ENCODE data around the gene TFR2.

Gene TFR2

DNA sequence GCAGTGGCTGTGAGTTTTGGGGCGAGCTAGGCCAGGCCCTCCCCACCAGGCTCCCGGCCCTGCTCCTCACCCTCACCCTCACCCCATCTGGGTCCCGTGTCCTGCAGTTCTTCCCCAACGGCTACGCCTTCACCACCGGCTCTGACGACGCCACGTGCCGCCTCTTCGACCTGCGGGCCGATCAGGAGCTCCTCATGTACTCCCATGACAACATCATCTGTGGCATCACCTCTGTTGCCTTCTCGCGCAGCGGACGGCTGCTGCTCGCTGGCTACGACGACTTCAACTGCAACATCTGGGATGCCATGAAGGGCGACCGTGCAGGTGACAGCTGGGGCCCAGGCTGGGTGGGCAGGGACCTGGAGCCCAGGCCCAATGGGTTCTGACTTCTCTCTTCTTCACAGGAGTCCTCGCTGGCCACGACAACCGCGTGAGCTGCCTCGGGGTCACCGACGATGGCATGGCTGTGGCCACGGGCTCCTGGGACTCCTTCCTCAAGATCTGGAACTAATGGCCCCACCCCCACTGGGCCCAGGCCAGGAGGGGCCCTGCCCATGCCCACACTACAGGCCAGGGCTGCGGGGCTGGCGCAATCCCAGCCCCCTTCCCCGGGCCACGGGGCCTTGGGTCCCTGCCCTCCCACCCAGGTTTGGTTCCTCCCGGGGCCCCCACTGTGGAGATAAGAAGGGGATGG lies 37.1 kb upstream of the TFR2 start:
- Histone ChIP-seq H3K36me3 (replicated peaks in 1 of 2; ENCODE audit: control insufficient read depth in 2 of 2, insufficient read depth in 2 of 2, low read length in 2 of 2) (peaks cover 43 to 72% of the 10 kb centered on the region in 2 donors), H2BK12ac (ENCODE audit: low read length) (no peak overlapping the region), H3K4me3 (ENCODE audit: low read length in 2 of 2) (peak overlapping the region in 1 of 2 donors; percentile 37), H3K4me1 (ENCODE audit: control insufficient read depth in 2 of 2, insufficient read depth in 1 of 2, low read depth in 1 of 2, low read length in 2 of 2) (peaks cover 3 to 4% of the 10 kb centered on the region in 2 donors), H3K23ac (ENCODE audit: low read depth, low read length, poor library complexity) (peak overlapping the region; percentile 37), H2BK15ac (ENCODE audit: low read length) (no peak overlapping the region), H3K18ac (ENCODE audit: low read length) (peak overlapping the region; percentile 66), H3K27ac (replicated peaks; ENCODE audit: low read length) (no peak overlapping the region), H4K8ac (ENCODE audit: low read depth, low read length) (no peak overlapping the region), H3K4ac (ENCODE audit: low read length) (no peak overlapping the region), H3K9ac (ENCODE audit: low read depth, low read length, poor library complexity) (peak overlapping the region; percentile 63), H3K14ac (ENCODE audit: low read length) (no peak overlapping the region), H2BK5ac (ENCODE audit: low read length) (peak overlapping the region; percentile 90), H3K27me3 (ENCODE audit: control insufficient read depth in 3 of 3, insufficient read depth in 3 of 3, low read depth in 1 of 3, low read length in 3 of 3) (no peaks in the 10 kb centered on the region), H2AFZ (ENCODE audit: low read length) (no peak overlapping the region), H3K79me1 (ENCODE audit: low read depth, low read length) (peaks cover 27% of the 10 kb centered on the region), H3K4me2 (ENCODE audit: insufficient read depth, low read length, poor library complexity, severe bottlenecking) (no peak overlapping the region), H2BK120ac (ENCODE audit: low read depth, low read length) (no peak overlapping the region), H3K9me3 (replicated peaks in 1 of 2; ENCODE audit: control insufficient read depth in 2 of 2, insufficient read depth in 1 of 2, low read depth in 1 of 2, low read length in 2 of 2) (peaks cover 0 to 1% of the 10 kb centered on the region in 2 donors), H4K91ac (ENCODE audit: low read depth, low read length, poor library complexity) (peak overlapping the region; percentile 79), H2AK5ac (ENCODE audit: low read depth, low read length) (peak overlapping the region; percentile 63)
- no peak for DNase-seq (ENCODE audit: low spot score)
- no CpG with 5 or more reads among the region's 35 CpGs for WGBS, 2 donors (ENCODE audit: extremely low coverage in 2 of 2, insufficient read length in 2 of 2, insufficient replicate concordance in 1 of 2)

DNA sequence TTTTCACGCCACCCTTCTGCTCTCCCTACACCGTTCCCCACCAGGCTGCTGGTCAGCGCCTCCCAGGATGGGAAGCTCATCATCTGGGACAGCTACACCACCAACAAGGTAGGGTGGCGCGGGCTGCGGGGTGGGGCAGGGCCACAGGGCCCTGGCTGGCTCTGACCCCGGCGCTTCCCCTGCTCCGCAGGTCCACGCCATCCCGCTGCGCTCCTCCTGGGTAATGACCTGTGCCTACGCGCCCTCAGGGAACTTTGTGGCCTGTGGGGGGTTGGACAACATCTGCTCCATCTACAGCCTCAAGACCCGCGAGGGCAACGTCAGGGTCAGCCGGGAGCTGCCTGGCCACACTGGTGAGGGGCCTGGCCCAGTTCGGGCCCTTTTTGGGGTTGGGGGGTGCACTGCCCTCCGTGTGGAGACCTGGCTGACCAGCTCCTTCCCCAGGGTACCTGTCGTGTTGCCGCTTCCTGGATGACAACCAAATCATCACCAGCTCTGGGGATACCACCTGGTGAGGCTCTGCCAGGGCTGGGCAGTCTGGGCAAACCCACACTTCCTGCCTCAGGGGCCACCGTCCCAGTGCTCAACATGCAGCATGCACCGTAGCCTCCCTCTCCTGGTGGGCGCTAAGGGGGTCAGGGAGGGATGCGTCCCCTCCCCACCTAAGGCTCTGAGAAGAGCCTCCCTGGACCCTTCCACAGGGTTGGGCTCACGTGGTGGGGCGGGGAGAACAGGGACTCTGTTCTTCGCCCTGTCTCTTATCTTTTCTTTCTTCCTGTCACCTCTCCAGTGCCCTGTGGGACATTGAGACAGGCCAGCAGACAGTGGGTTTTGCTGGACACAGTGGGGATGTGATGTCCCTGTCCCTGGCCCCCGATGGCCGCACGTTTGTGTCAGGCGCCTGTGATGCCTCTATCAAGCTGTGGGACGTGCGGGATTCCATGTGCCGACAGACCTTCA lies 36.2 kb upstream of the TFR2 start:
- Histone ChIP-seq H2AFZ (ENCODE audit: low read length) (no peak overlapping the region), H4K91ac (ENCODE audit: low read depth, low read length, poor library complexity) (no peak overlapping the region), H3K18ac (ENCODE audit: low read length) (peak overlapping the region; percentile 66), H2BK120ac (ENCODE audit: low read depth, low read length) (no peak overlapping the region), H3K4me1 (ENCODE audit: control insufficient read depth in 2 of 2, insufficient read depth in 1 of 2, low read depth in 1 of 2, low read length in 2 of 2) (peaks cover 3 to 4% of the 10 kb centered on the region in 2 donors), H3K4me3 (ENCODE audit: low read length in 2 of 2) (no peak overlapping the region), H3K79me1 (ENCODE audit: low read depth, low read length) (peaks cover 24% of the 10 kb centered on the region), H3K9ac (ENCODE audit: low read depth, low read length, poor library complexity) (peak overlapping the region; percentile 63), H3K4ac (ENCODE audit: low read length) (no peak overlapping the region), H2BK5ac (ENCODE audit: low read length) (peak overlapping the region; percentile 90), H2BK12ac (ENCODE audit: low read length) (peak overlapping the region; percentile 22), H3K14ac (ENCODE audit: low read length) (no peak overlapping the region), H4K8ac (ENCODE audit: low read depth, low read length) (peak overlapping the region; percentile 92), H3K4me2 (ENCODE audit: insufficient read depth, low read length, poor library complexity, severe bottlenecking) (no peak overlapping the region), H3K27me3 (ENCODE audit: control insufficient read depth in 3 of 3, insufficient read depth in 3 of 3, low read depth in 1 of 3, low read length in 3 of 3) (no peaks in the 10 kb centered on the region), H3K27ac (replicated peaks; ENCODE audit: low read length) (no peak overlapping the region), H3K9me3 (replicated peaks in 1 of 2; ENCODE audit: control insufficient read depth in 2 of 2, insufficient read depth in 1 of 2, low read depth in 1 of 2, low read length in 2 of 2) (peaks cover 0 to 1% of the 10 kb centered on the region in 2 donors), H3K36me3 (replicated peaks in 1 of 2; ENCODE audit: control insufficient read depth in 2 of 2, insufficient read depth in 2 of 2, low read length in 2 of 2) (peaks cover 35 to 63% of the 10 kb centered on the region in 2 donors), H2AK5ac (ENCODE audit: low read depth, low read length) (peak overlapping the region; percentile 63), H2BK15ac (ENCODE audit: low read length) (no peak overlapping the region), H3K23ac (ENCODE audit: low read depth, low read length, poor library complexity) (peak overlapping the region; percentile 37)
- no CpG with 5 or more reads among the region's 36 CpGs for WGBS, 2 donors (ENCODE audit: extremely low coverage in 2 of 2, insufficient read length in 2 of 2, insufficient replicate concordance in 1 of 2)
- DNase-seq (ENCODE audit: low spot score): no peak

DNA sequence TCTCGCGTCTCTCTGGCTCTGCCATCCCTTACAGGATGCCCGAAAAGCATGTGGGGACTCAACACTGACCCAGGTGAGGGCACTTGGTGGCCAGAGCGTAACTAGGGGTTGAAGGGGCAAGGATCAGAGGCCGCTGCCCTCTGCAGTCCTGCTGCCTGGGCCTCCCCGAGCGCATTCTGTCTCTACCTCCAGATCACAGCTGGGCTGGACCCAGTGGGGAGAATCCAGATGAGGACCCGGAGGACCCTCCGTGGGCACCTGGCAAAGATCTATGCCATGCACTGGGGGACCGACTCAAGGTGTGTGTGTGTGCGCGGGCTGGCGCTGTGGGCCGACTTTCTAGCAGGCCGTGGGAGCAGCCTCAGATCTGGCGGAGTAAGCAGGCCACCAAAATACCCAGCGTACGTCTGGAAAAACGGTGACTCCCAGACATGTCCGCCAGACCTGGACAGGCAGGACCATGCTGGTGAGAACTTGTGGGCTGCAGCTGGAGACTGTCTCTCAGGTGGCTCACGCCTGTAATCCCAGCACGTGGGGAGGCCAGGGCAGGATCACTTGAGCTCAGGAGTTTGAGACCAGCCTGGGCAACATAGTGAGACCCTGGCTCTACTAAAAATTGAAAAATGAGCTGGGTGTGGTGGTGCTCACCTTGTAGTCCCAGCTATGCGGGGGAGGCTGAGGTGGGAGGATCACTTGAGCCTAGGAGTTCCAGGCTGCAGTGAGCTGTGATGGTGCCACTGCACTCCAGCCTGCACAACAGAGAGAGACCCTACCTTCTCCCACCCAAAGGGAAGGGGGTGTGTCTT lies 35.4 kb upstream of the TFR2 start:
- no peak overlapping the region for H2AFZ ChIP-seq (ENCODE audit: low read length)
- H2BK120ac ChIP-seq (ENCODE audit: low read depth, low read length): no peak overlapping the region
- H4K8ac ChIP-seq (ENCODE audit: low read depth, low read length): peak overlapping the region; percentile 92
- H2AK5ac ChIP-seq (ENCODE audit: low read depth, low read length): no peak overlapping the region
- peak overlapping the region; percentile 93 for H3K4me2 ChIP-seq (ENCODE audit: insufficient read depth, low read length, poor library complexity, severe bottlenecking)
- no peaks in the 10 kb centered on the region for H3K27me3 ChIP-seq (ENCODE audit: control insufficient read depth in 3 of 3, insufficient read depth in 3 of 3, low read depth in 1 of 3, low read length in 3 of 3)
- H3K14ac ChIP-seq (ENCODE audit: low read length): no peak overlapping the region
- no peak overlapping the region for H2BK15ac ChIP-seq (ENCODE audit: low read length)
- no peak overlapping the region for H4K91ac ChIP-seq (ENCODE audit: low read depth, low read length, poor library complexity)
- no peak for DNase-seq (ENCODE audit: low spot score)
- peaks cover 27 to 54% of the 10 kb centered on the region in 2 donors for H3K36me3 ChIP-seq (replicated peaks in 1 of 2; ENCODE audit: control insufficient read depth in 2 of 2, insufficient read depth in 2 of 2, low read length in 2 of 2)
- H3K27ac ChIP-seq (replicated peaks; ENCODE audit: low read length): peak overlapping the region; percentile 36
- WGBS, 2 donors (ENCODE audit: extremely low coverage in 2 of 2, insufficient read length in 2 of 2, insufficient replicate concordance in 1 of 2): no CpG with 5 or more reads among the region's 23 CpGs
- H3K18ac ChIP-seq (ENCODE audit: low read length): peak overlapping the region; percentile 27
- peak overlapping the region; percentile 65 for H3K23ac ChIP-seq (ENCODE audit: low read depth, low read length, poor library complexity)
- peak overlapping the region; percentile 15 to 97 for H3K4me3 ChIP-seq (ENCODE audit: low read length in 2 of 2)
- H3K9me3 ChIP-seq (replicated peaks in 1 of 2; ENCODE audit: control insufficient read depth in 2 of 2, insufficient read depth in 1 of 2, low read depth in 1 of 2, low read length in 2 of 2): peaks cover 0 to under 1% of the 10 kb centered on the region in 2 donors
- no peak overlapping the region for H2BK5ac ChIP-seq (ENCODE audit: low read length)
- peaks cover 20% of the 10 kb centered on the region for H3K79me1 ChIP-seq (ENCODE audit: low read depth, low read length)
- peaks cover 3 to 4% of the 10 kb centered on the region in 2 donors for H3K4me1 ChIP-seq (ENCODE audit: control insufficient read depth in 2 of 2, insufficient read depth in 1 of 2, low read depth in 1 of 2, low read length in 2 of 2)
- no peak overlapping the region for H2BK12ac ChIP-seq (ENCODE audit: low read length)
- H3K9ac ChIP-seq (ENCODE audit: low read depth, low read length, poor library complexity): peak overlapping the region; percentile 77
- no peak overlapping the region for H3K4ac ChIP-seq (ENCODE audit: low read length)

Measured in neuronal stem cell (in vitro differentiated cells).